ENCODE results near the gene JMJD7. TPM values are rescaled to one million over a fixed set of nuclear protein-coding genes. Genes with fewer than 3 reads are reported as not detected.

Gene JMJD7
- polyA plus RNA-seq, 2 of the 4 experiments (the other 2 are of a cell fraction) = 3.4 to 3.8 TPM

DNA sequence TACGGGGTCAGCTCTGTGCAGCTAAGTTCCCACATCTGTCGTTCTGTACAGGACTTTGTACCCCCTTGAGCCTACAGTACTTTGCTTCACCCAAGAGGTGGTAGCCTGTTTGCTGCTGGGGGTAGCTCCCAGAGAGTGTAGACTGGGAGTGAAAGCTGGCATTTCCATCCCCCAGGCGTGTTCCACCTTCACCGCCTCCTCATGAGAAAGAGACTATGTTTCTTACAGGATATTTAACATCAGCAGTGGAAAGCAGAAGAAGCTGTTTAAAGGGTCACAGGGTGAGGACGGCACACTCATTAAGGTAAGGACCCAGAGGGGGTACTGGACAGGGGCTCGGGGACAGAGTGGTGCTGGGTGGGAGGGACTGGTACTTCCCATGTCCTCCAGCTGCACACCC lies 10.1 kb upstream of the JMJD7 start:
- Histone ChIP-seq H3K4me1 (no peaks in the 10 kb centered on the region), H3K9me3 (no peaks in the 10 kb centered on the region), H3K4me3 (no peak overlapping the region), H3K4me2 (no peak overlapping the region), H3K27ac (no peak overlapping the region)
- ChIA-PET CTCF (interaction anchor here (0.8 to 1.6 kb wide), 5 partner anchors 9 to 45 kb away, joined by 3 to 5 read pairs (median 3); partner anchors contain the start of gene MAPKBP1), POLR2A (no interaction called here)
- WGBS (ENCODE audit: missing lambda C conversion rate) = 87% methylated on average over 6 of the region's 6 CpGs
- DNase-seq (ENCODE audit: low read depth in 1 of 2, low spot score in 1 of 2) (no peak), ATAC-seq (no peak), FAIRE-seq (no peak)
- TF ChIP-seq CBX8 (IDR thresholded peaks at IDR 0.05) (no peak), TFCP2L1 (CRISPR knock-in tag; IDR thresholded peaks at IDR 0.05) (no peak), HOXB13 (CRISPR knock-in tag; IDR thresholded peaks at IDR 0.05; ENCODE audit: low read depth) (no peak), CBX2 (IDR thresholded peaks at IDR 0.05; ENCODE audit: borderline replicate concordance, low read depth) (no peak), HOXA7 (CRISPR knock-in tag; IDR thresholded peaks at IDR 0.05) (no peak)

DNA sequence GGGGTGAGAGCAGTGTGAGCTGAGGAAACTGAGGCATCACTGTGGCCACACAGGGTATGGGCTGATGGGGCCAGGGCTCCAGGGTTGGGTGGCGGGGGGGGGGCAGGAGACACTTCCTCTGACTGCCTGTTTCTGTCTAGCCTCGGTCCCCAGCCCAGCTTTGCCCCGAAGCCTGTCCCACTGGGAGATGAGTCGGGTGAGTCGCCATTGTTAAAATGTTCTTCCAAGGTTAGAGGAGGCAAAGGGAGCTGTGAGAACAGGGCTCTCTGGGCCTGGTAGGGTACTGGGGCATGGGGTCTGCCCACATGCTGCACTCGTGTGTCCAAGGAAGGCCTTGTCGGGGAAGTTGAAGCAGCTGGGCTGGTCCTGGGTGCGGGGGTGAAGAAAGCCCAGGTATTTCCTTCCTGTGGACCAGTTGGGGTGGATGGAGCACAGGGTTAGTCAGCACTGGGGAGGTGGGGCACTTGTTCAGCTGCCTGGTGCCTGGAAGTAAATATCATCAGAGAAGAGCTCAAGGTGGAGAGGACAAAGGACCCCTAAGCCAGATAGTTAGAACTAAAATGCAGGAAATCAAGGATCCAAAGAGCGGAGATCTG lies 8.3 kb upstream of the JMJD7 start:
- no peak for DNase-seq (ENCODE audit: low read depth in 1 of 2, low spot score in 1 of 2)
- FAIRE-seq = no peak
- no peak overlapping the region for H3K27ac ChIP-seq
- ChIA-PET CTCF (interaction anchor here (1.4 to 2.7 kb wide), 3 partner anchors 8 to 85 kb away, joined by 5 to 22 read pairs (median 5); no protein-coding TSS in a partner anchor), POLR2A (no interaction called here)
- no peaks in the 10 kb centered on the region for H3K9me3 ChIP-seq
- 87% methylated on average over 8 of the region's 9 CpGs for WGBS (ENCODE audit: missing lambda C conversion rate)
- H3K4me3 ChIP-seq = no peak overlapping the region
- no peak overlapping the region for H3K4me2 ChIP-seq
- no peaks in the 10 kb centered on the region for H3K4me1 ChIP-seq
- TF ChIP-seq, protein P1, sequence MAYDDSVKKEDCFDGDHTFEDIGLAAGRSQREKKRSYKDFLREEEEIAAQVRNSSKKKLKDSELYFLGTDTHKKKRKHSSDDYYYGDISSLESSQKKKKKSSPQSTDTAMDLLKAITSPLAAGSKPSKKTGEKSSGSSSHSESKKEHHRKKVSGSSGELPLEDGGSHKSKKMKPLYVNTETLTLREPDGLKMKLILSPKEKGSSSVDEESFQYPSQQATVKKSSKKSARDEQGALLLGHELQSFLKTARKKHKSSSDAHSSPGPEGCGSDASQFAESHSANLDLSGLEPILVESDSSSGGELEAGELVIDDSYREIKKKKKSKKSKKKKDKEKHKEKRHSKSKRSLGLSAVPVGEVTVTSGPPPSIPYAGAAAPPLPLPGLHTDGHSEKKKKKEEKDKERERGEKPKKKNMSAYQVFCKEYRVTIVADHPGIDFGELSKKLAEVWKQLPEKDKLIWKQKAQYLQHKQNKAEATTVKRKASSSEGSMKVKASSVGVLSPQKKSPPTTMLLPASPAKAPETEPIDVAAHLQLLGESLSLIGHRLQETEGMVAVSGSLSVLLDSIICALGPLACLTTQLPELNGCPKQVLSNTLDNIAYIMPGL (CRISPR knock-in tag; IDR thresholded peaks at IDR 0.05; ENCODE audit: borderline replicate concordance) = no peak
- TF ChIP-seq GATA3 (IDR thresholded peaks at IDR 0.05; ENCODE audit: borderline replicate concordance) (no peak), JUNB (IDR thresholded peaks at IDR 0.05) (no peak), TFCP2L1 (CRISPR knock-in tag; IDR thresholded peaks at IDR 0.05) (no peak), NPAS2 (CRISPR knock-in tag; IDR thresholded peaks at IDR 0.05; ENCODE audit: borderline replicate concordance) (no peak)
- TF ChIP-seq, protein P2, sequence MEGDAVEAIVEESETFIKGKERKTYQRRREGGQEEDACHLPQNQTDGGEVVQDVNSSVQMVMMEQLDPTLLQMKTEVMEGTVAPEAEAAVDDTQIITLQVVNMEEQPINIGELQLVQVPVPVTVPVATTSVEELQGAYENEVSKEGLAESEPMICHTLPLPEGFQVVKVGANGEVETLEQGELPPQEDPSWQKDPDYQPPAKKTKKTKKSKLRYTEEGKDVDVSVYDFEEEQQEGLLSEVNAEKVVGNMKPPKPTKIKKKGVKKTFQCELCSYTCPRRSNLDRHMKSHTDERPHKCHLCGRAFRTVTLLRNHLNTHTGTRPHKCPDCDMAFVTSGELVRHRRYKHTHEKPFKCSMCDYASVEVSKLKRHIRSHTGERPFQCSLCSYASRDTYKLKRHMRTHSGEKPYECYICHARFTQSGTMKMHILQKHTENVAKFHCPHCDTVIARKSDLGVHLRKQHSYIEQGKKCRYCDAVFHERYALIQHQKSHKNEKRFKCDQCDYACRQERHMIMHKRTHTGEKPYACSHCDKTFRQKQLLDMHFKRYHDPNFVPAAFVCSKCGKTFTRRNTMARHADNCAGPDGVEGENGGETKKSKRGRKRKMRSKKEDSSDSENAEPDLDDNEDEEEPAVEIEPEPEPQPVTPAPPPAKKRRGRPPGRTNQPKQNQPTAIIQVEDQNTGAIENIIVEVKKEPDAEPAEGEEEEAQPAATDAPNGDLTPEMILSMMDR (IDR thresholded peaks at IDR 0.05) = no peak
- TF ChIP-seq, protein P3, sequence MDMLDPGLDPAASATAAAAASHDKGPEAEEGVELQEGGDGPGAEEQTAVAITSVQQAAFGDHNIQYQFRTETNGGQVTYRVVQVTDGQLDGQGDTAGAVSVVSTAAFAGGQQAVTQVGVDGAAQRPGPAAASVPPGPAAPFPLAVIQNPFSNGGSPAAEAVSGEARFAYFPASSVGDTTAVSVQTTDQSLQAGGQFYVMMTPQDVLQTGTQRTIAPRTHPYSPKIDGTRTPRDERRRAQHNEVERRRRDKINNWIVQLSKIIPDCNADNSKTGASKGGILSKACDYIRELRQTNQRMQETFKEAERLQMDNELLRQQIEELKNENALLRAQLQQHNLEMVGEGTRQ (IDR thresholded peaks at IDR 0.05) = no peak
- TF ChIP-seq, protein P4, sequence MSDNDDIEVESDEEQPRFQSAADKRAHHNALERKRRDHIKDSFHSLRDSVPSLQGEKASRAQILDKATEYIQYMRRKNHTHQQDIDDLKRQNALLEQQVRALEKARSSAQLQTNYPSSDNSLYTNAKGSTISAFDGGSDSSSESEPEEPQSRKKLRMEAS (IDR thresholded peaks at IDR 0.05) = no peak
- ATAC-seq = no peak

DNA sequence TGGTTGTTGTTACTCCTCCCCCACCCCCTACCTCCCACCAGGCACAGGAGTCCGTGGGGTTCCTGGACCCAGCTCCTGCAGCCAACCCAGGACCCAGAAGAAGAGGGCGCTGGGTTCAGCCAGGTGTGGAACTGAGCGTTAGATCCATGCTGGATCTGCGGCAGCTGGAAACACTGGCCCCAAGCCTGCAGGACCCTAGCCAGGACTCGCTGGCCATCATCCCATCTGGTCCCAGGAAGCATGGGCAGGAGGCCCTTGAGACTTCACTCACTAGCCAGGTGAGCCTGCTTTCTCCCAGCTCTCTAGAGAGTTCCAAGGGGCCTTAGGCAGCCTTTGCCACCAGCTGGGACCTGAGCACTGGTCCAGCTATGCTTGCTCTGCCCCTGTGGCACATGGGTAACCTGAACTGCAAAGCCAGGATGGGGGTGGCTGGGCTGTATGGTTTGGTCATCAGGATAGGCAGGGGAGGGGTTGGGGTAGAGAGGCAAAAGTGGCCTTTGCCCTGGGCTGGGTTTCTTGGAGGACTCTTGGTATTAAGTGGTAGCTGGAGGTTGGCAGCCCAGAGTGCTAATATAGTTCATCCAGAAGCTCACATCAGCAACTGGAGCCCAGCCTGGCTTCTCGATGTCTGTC lies 7.0 kb upstream of the JMJD7 start:
- 62% methylated on average over 2 of the region's 6 CpGs for WGBS (ENCODE audit: missing lambda C conversion rate)
- FAIRE-seq (no peak), DNase-seq (ENCODE audit: low read depth in 1 of 2, low spot score in 1 of 2) (no peak), ATAC-seq (no peak)
- Histone ChIP-seq H3K4me1 (no peaks in the 10 kb centered on the region), H3K4me3 (no peak overlapping the region), H3K9me3 (no peaks in the 10 kb centered on the region), H3K4me2 (no peak overlapping the region), H3K27ac (no peak overlapping the region)
- ChIA-PET POLR2A (no interaction called here), CTCF (interaction anchor here (2.7 kb wide), 1 partner anchor 9 kb away, joined by 22 read pairs; no protein-coding TSS in a partner anchor)
- TF ChIP-seq RNF2 (IDR thresholded peaks at IDR 0.05; ENCODE audit: borderline replicate concordance, low read depth) = no peak
- no peak for TF ChIP-seq MAZ (IDR thresholded peaks at IDR 0.05; ENCODE audit: borderline replicate concordance, low read depth, low read length)
- TF ChIP-seq BHLHE40 (IDR thresholded peaks at IDR 0.05; ENCODE audit: low read depth, low read length) = no peak
- TF ChIP-seq NR3C1 (IDR thresholded peaks at IDR 0.05) = no peak
- TF ChIP-seq HOXB5 (CRISPR knock-in tag; IDR thresholded peaks at IDR 0.05) = no peak
- TF ChIP-seq RCOR1 (IDR thresholded peaks at IDR 0.05; ENCODE audit: low read depth, low read length) = no peak
- no peak for TF ChIP-seq MAFK (IDR thresholded peaks at IDR 0.05; ENCODE audit: partially characterized antibody)
- TF ChIP-seq CHD2 (IDR thresholded peaks at IDR 0.05; ENCODE audit: low read length, partially characterized antibody) = no peak
- no peak for TF ChIP-seq PHF8 (IDR thresholded peaks at IDR 0.05; ENCODE audit: borderline replicate concordance, low read depth)
- no peak for TF ChIP-seq CBX8 (IDR thresholded peaks at IDR 0.05)
- TF ChIP-seq, protein P5, sequence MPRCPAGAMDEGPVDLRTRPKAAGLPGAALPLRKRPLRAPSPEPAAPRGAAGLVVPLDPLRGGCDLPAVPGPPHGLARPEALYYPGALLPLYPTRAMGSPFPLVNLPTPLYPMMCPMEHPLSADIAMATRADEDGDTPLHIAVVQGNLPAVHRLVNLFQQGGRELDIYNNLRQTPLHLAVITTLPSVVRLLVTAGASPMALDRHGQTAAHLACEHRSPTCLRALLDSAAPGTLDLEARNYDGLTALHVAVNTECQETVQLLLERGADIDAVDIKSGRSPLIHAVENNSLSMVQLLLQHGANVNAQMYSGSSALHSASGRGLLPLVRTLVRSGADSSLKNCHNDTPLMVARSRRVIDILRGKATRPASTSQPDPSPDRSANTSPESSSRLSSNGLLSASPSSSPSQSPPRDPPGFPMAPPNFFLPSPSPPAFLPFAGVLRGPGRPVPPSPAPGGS (IDR thresholded peaks at IDR 0.05) = no peak
- no peak for TF ChIP-seq CEBPB (IDR thresholded peaks at IDR 0.05)
- no peak for TF ChIP-seq TP53 (CRISPR knock-in tag; IDR thresholded peaks at IDR 0.05)
